ES-I3 (cell line): ENCODE measurements around the gene PRIM1.
"Not testable (repeated sequence)": the region's sequence is repeated elsewhere in the genome, so short reads cannot be mapped to it uniquely, and the experiment has no call there.

Source experiments
- H3K36me3 ChIP-seq: 2 replicates; pipeline ENCODE4 v1.6.1; 2013; ENCODE audit warnings: mild to moderate bottlenecking, low read length, control low read depth, moderate library complexity; ENCODE audit not compliant: insufficient read depth
- H3K4me1 ChIP-seq: 2 replicates; pipeline ENCODE4 v1.6.1; 2013; ENCODE audit warnings: mild to moderate bottlenecking, control low read depth, low read length; ENCODE audit not compliant: insufficient read depth
- H3K9ac ChIP-seq: 2 replicates; pipeline ENCODE4 v1.6.1; 2013; ENCODE audit warnings: low read depth, mild to moderate bottlenecking, low read length, moderate library complexity
- H3K9me3 ChIP-seq: 2 replicates; pipeline ENCODE4 v1.6.1; 2013; ENCODE audit warnings: mild to moderate bottlenecking, low read length, moderate library complexity; ENCODE audit not compliant: control insufficient read depth, insufficient read depth

PRIM1 gene

DNA sequence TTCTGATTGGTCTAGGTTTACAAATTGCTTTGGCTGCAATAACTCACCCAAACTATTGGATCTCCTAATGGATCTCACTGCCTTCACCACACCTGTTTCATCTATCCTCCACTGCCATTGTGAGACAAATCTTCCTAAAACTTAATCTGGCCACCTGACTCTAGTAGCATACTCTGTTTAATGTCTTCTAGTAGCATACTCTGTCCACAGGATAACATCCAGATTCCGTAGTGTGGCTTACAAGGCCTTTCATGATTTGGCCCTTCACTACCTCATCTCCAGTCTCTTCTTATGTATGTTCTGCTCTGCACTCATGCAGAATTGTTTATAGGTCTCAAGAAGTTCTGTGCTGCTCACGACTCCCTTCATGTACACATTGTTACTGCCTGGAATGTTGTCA is 21.0 kb upstream of the PRIM1 start:
- Histone ChIP-seq H3K9ac (no peak overlapping the region), H3K9me3 (no peaks in the 10 kb centered on the region), H3K36me3 (no peaks in the 10 kb centered on the region), H3K4me1 (no peaks in the 10 kb centered on the region)

DNA sequence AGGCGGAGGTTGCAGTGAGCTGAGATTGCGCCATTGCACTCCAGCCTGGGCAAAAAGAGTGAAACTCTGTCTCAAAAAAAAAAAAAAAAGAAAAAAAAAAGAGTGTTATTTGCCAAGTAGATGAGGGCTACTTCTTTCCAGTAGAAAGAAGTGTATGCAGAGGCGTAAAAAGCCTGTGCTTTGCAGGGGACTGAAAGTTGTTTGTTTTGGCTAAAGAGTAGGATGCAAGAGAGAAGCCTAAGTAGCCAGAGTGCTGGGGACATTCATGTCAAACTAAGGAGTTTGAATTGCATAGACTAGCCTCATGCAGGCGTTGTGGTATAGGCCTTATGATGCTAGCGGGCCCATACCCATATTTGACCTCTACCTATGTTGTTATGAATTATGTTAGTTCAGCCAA is 20.5 kb upstream of the PRIM1 start:
- no peaks in the 10 kb centered on the region for H3K36me3 ChIP-seq
- H3K4me1 ChIP-seq, result no peaks in the 10 kb centered on the region
- no peak overlapping the region for H3K9ac ChIP-seq
- H3K9me3 ChIP-seq, result no peaks in the 10 kb centered on the region

DNA sequence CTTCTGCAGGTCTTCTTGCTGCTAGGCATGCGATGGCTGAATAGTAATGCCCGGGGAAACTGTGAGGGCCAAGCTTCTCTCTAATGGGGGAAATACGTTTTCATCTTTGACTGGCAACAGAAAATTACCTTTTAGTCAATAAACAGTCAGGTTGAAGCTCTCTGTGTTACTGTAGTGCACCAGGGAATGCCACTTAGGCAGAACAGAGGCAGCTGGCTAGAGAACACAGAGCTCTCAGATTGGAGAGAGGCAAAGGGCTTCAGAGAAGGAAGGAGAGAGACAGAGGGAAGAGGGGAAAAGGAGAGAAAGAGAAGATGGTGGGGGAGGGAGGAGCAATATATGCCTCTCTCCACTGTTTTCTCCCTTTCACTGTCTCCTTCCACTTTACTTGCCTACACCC is 17.7 kb upstream of the PRIM1 start:
- Histone ChIP-seq H3K4me1 (peaks cover 11% of the 10 kb centered on the region; the same call in 1 of the 2 replicates), H3K36me3 (no peaks in the 10 kb centered on the region), H3K9me3 (no peaks in the 10 kb centered on the region), H3K9ac (no peak overlapping the region)

DNA sequence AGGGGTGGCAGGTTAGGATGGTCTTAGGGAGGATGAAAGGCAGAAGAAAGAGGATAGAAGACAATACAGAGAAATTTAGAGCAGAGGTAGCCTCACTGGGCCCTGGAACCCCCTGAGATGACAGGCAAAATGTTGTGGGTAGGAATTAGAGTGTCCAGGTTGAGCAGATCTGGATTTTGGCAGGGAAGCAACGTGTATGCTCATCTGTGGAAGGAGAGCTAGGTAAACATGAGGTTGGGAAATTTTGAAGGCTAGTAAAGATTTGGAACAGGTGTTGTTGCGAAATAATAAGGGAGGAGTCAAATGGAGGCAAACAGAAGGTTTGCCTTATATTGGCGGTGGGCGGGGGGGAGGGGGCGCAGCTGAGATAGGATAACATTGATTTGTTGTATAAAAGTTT is 16.3 kb upstream of the PRIM1 start:
- peaks cover 11% of the 10 kb centered on the region; the same call in 1 of the 2 replicates for H3K4me1 ChIP-seq
- H3K9me3 ChIP-seq, result no peaks in the 10 kb centered on the region

DNA sequence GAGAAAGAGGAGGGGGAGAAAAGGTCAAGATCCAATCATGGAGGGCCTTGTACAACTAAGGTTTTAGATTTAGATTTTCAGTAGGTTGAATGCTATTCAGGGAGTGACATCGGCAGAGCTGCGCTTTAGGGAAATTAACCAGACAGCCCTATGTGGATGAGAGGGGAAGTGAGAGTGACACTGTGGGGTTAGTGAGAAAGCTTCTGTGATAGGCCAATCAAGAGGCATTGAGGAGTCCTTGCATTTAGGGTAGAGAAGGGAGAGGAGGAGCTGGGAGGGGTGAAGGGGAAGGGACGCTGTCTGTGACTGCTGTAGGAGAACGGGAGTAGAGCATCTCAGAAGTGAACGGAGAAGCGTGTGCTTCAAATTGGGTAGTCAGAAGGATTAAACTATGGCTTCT is 14.4 kb upstream of the PRIM1 start:
- H3K9ac ChIP-seq, result no peak overlapping the region

More for the DNA sequence above, 16.3 kb upstream of the PRIM1 start:
- H3K36me3 ChIP-seq, result no peaks in the 10 kb centered on the region
- H3K9ac ChIP-seq, result no peak overlapping the region

DNA sequence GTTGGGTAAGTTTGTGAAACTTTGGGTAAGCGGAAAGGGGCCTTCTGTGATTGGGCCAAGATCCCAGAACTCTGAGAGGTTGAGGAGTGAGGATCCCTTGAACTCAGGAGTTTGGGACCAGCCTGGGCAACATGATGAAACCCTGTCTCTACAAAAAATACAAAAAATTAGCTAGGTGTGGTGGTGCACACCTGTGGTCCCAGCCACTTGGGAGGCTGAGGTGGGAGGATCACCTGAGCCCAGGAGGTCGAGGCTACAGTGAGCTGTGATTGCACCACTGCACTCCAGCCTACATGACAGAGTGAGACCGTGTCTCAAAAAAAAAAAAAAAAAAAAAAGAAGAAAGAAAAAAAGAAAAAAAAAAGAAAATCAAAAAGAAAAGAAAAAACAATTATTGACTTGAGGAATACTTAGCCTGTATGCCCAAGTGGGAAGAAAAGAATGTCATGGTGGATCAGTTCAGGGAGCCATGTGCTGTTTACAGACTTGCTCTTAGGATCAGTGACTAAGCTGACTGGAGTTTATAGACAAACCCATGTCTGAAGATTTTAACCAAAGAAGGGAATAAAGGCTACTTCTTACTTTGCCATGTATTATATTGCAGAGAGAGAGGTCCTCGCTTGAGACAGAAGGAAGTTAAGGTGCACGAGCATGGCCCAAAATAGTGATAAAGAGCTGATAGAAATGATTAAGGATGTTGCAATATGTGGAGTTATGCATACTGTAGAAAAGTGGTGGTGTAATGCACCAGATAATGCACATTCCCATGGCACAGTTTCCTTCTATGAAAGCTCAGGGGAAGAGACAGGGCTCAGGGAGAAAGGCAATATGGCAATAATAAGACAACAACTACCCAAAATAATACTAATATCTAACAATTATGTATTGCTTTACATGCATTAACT is 11.9 kb upstream of the PRIM1 start:
- H3K9ac ChIP-seq, result no peak overlapping the region

More for the DNA sequence above, 14.4 kb upstream of the PRIM1 start:
- Histone ChIP-seq H3K36me3 (no peaks in the 10 kb centered on the region), H3K4me1 (peaks cover 11% of the 10 kb centered on the region; the same call in 1 of the 2 replicates), H3K9me3 (no peaks in the 10 kb centered on the region)

DNA sequence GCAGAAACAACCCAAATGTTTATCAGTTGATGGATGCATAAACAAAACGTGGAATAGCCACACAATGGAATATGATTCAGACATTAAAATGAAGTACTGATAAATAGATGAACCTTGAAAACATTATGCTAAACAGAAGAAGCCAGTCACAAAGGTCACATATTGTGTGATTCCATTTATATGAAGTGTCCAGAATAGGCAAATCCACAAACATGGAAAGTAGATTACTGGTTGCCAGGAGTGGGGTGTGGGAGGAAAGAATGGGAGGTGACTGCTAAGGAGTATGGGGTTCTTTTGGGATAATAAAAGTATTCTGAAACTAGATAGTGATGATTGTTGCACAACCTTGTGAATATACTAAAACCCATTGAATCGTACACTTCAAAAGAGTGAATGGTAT is 9.7 kb upstream of the PRIM1 start:
- no peaks in the 10 kb centered on the region; the same call in 1 of the 2 replicates for H3K9me3 ChIP-seq
- H3K9ac ChIP-seq, result no peak overlapping the region
- no peaks in the 10 kb centered on the region for H3K36me3 ChIP-seq
- H3K4me1 ChIP-seq, result peaks cover 11% of the 10 kb centered on the region; the same call in 1 of the 2 replicates

More for the DNA sequence above, 11.9 kb upstream of the PRIM1 start:
- Histone ChIP-seq H3K9me3 (no peaks in the 10 kb centered on the region; the same call in 1 of the 2 replicates), H3K4me1 (peaks cover 11% of the 10 kb centered on the region; the same call in 1 of the 2 replicates), H3K36me3 (no peaks in the 10 kb centered on the region)

DNA sequence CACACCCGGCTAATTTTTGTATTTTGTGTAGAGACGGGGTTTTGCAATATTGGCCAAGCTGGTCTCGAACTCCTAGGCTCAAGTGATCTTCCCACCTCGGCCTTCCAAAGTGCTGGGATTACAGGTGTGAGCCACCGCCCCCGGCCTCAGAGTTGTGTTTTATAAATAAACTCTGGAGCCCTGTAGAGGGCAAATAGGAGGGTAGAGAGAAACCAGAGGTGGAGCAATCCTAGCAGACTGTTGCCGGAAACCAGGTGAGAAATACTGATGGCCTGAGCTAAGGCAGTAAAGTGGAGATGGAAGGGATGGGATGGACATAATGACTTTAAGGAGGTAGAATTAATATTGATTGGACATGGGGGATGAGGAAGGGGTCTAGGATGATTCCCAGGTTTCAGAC is 8.3 kb upstream of the PRIM1 start:
- H3K9ac ChIP-seq, result no peak overlapping the region
- H3K4me1 ChIP-seq, result peaks cover under 1% of the 10 kb centered on the region; the same call in 1 of the 2 replicates
- no peaks in the 10 kb centered on the region; the same call in 1 of the 2 replicates for H3K9me3 ChIP-seq
- H3K36me3 ChIP-seq, result no peaks in the 10 kb centered on the region

DNA sequence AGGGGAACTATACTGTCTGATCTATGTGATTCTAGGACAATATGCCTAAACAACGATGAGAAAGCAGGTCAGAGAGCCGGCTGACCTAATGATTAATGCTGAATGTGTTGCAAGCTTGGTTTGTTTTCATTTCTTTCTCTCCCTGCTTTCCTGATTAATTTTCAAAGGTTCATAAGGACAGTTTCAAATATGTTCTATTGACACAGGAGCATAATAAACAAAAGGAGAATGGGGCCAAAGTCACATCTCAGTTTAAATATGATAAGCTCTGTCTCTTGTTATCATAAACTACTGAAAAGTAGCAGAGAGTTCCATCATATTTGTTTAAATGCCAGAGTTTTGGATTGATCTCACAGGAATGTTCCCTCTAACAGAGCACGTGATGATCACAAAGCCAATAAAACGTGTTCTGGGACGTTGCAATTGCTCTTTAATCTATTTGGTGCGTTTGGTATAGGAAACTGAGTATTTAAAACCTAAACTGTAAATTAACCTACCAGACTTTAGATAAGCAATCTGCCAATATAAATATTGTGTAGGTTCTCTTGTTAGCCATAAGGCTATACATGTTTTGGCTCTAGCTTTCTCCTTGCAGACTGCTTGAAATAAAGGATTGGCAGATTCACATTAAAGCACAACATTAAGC is 7.3 kb upstream of the PRIM1 start:
- Histone ChIP-seq H3K36me3 (no peaks in the 10 kb centered on the region), H3K9me3 (no peaks in the 10 kb centered on the region; the same call in 1 of the 2 replicates), H3K4me1 (no peaks in the 10 kb centered on the region), H3K9ac (no peak overlapping the region)

DNA sequence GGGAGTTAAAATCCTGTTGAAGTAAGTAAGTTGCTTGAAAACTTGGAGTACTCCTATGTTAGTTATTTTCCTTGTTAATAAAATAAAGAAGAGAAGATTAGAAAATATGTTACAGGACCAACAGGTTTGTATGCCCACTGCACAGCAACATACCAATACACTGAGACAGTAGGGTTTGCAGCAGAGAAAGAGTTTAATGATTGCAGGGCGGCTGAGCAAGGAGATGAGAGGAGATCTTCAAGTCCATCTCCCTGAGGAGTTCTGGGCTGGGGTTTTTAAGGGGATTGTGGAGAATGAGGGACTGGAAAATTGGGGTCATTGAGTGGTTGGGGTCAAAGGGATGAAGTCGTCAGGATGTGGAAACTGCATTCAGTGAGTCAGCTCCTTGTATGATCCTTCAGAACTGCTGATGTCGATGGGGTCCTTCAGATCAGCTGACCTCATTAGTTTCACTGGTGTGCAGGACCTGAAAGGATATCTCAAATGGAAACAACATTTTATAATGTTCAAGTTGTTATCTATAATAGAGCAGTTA is 6.7 kb upstream of the PRIM1 start:
- Histone ChIP-seq H3K9ac (no peak overlapping the region), H3K9me3 (no peaks in the 10 kb centered on the region; the same call in 1 of the 2 replicates), H3K4me1 (no peaks in the 10 kb centered on the region), H3K36me3 (no peaks in the 10 kb centered on the region)

DNA sequence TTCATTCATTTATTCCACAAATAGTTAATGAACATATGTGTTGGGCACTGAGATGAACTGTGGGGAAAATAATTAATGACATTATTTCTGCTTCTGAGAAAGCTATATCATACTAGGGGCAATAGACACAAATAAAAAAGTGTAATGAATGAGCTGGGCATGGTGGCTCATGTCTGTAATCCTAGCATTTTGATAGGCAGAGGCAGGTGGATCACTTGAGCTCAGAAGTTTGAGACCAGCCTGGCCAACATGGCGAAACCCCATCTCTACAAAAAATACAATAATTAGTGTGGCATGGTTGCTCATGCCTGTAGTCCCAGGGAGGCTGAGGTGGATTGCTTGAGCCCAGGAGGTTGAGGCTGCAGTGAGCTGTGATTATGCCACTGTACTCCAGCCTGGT is 5.8 kb upstream of the PRIM1 start:
- not testable (repeated sequence) for H3K36me3 ChIP-seq, H3K9me3 ChIP-seq, H3K4me1 ChIP-seq, H3K9ac ChIP-seq

DNA sequence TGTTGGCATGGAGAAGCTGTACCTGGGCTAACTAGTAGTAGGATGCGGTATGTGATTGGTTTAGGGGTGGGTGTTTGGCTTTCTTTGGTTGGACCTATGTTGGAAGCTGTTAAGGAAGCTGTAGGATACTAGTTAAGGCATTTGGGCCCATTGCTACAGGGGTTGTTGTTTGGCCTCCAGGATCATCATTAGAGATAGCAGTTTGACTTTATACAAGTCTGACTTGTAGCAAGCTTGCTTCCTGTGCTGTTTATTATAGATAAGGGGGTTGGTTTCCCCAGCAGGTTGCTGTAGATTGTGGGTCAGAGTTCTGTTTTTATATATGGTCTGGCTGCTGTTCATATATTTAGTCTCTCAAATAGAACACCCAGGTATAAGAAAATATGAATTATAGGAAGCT is 1.4 kb upstream of the PRIM1 start:
- Histone ChIP-seq H3K4me1 (no peaks in the 10 kb centered on the region), H3K9me3 (no peaks in the 10 kb centered on the region), H3K9ac (no peak overlapping the region)

DNA sequence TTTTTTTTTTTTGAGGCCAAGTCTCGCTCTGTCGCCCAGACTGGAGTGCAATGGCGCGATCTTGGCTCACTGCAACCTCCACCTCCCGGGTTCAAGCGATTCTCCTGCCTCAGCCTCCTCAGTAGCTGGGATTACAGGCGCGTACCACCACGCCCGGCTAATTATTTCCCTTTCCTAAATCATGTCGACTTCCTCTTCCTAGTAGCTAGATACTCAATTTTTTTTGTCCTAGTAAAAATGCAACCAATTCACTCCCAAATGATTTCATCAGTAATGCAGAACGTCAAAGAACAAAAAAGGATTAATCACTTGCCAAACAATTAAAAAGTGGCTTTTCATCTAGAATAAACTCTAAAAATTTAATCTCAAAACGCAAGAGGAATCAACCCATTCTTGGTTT is 1.5 kb downstream of the PRIM1 start:
- H3K9me3 ChIP-seq, H3K9ac ChIP-seq: not testable (repeated sequence)
- peaks cover 11% of the 10 kb centered on the region for H3K36me3 ChIP-seq

More for the DNA sequence above, 1.4 kb upstream of the PRIM1 start:
- no peaks in the 10 kb centered on the region for H3K36me3 ChIP-seq

DNA sequence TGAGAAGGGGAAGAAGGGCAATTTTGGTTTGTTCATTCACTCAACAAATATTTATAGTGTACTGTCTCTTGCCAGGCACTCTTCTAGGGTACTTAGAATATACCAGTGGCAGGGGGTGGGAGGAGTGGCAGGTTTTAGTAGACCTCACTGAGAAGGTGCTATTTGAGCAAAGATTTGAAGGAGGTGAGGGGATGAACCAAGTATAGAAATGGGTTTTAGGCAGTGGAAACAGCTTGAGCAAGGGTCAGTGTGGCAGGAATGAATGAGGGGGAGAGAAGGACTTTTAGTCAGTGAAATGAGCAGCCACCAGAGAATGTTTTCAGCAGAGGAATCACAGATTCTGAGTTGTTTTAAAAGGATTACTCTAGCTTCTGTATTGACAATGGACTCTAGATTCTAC is 2.3 kb downstream of the PRIM1 start:
- no peaks in the 10 kb centered on the region for H3K9me3 ChIP-seq
- H3K4me1 ChIP-seq, result no peaks in the 10 kb centered on the region
- no peak overlapping the region for H3K9ac ChIP-seq
- peaks cover 13% of the 10 kb centered on the region for H3K36me3 ChIP-seq

More for the DNA sequence above, 1.5 kb downstream of the PRIM1 start:
- H3K4me1 ChIP-seq, result not testable (repeated sequence)
